Lower leg skin (tissue), 3 donors: ENCODE results near the gene PPP1R27.

Source experiments
- CTCF ChIP-seq, 3 donors: fragments of 450-650 bp; IDR thresholded peaks; one replicate each; pipeline ENCODE4 v1.5.1; 2016; ENCODE audit warnings: antibody characterized with exemption in 3 of 3, mild to moderate bottlenecking in 3 of 3, moderate library complexity in 2 of 3
- POLR2A ChIP-seq, 2 donors: fragments of 450-650 bp; IDR thresholded peaks; one replicate each; pipeline ENCODE4 v1.6.1; 2016 to 2017; ENCODE audit warnings: antibody characterized with exemption in 2 of 2, mild to moderate bottlenecking in 1 of 2, moderate library complexity in 1 of 2

GRCh38 chr17:81810892-81811704 lies 23.8 kb downstream of the PPP1R27 start:
- TF ChIP-seq POLR2A (IDR thresholded peaks at IDR 0.05) = no peak
- no peak for TF ChIP-seq CTCF (IDR thresholded peaks at IDR 0.05)
